ENCODE measurements around the gene TMEM158. TPM values are rescaled to one million over a fixed set of nuclear protein-coding genes. Genes with fewer than 3 reads are reported as not detected.

Gene TMEM158
- polyA plus RNA-seq, 1 donor (not counting 4 experiments of a cell fraction or from before 2014, with no cell fraction given) = 2.0 TPM

DNA sequence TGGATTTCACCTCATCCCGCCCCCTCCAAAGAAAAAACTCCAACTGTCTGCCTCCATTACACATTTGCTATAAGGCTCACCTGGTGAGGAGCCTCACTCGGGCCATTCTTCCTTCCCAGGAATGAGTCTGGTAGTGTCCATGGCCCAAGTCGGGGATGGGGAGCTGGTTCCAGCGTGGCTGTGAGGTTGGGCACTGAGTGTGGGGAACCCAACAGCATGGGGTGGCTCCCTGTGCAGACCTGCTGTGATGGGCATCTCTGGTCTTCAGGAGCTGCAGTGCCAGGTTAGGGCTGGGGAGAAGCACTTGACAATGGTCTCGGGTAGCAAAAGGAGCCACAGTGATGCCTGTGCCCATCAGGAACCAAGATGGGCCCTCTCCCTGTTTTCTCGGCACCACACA, 39.2 kb downstream of the TMEM158 start:
- DNase-seq (ENCODE audit: low read depth, low spot score) (no peak), FAIRE-seq (no peak)
- peaks cover 23% of the 10 kb centered on the region for H3K4me1 ChIP-seq (ENCODE audit: control insufficient read depth, extremely low read depth, insufficient read depth, low read length)
- no peaks in the 10 kb centered on the region for H3K27me3 ChIP-seq (ENCODE audit: control insufficient read depth, extremely low read depth, insufficient read depth, low read length)
- no peaks in the 10 kb centered on the region for H4K20me1 ChIP-seq (ENCODE audit: control insufficient read depth, extremely low read depth, insufficient read depth, low read length)
- no peaks in the 10 kb centered on the region for H3K9me1 ChIP-seq (ENCODE audit: control insufficient read depth, extremely low read depth, insufficient read depth, low read length)
- no peak overlapping the region for H3K4me3 ChIP-seq (ENCODE audit: control insufficient read depth in 2 of 3, extremely low read depth in 1 of 3, insufficient read depth in 2 of 3, low read depth in 1 of 3, low read length in 3 of 3)
- TF ChIP-seq, protein P1, sequence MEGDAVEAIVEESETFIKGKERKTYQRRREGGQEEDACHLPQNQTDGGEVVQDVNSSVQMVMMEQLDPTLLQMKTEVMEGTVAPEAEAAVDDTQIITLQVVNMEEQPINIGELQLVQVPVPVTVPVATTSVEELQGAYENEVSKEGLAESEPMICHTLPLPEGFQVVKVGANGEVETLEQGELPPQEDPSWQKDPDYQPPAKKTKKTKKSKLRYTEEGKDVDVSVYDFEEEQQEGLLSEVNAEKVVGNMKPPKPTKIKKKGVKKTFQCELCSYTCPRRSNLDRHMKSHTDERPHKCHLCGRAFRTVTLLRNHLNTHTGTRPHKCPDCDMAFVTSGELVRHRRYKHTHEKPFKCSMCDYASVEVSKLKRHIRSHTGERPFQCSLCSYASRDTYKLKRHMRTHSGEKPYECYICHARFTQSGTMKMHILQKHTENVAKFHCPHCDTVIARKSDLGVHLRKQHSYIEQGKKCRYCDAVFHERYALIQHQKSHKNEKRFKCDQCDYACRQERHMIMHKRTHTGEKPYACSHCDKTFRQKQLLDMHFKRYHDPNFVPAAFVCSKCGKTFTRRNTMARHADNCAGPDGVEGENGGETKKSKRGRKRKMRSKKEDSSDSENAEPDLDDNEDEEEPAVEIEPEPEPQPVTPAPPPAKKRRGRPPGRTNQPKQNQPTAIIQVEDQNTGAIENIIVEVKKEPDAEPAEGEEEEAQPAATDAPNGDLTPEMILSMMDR (optimal IDR thresholded peaks at IDR 0.05 in 1 of 3, IDR thresholded peaks at IDR 0.05 in 1 of 3, conservative IDR thresholded peaks at IDR 0.05 in 1 of 3; ENCODE audit: extremely low read depth in 1 of 3, insufficient read depth in 2 of 3, low read length in 3 of 3) = no peak
- no peak for TF ChIP-seq EZH2 (IDR thresholded peaks at IDR 0.05; ENCODE audit: low read length)
- no peaks in the 10 kb centered on the region for H3K79me2 ChIP-seq (ENCODE audit: control insufficient read depth, insufficient read depth, low read length)
- no peak overlapping the region for H2AFZ ChIP-seq (ENCODE audit: control insufficient read depth, low read length)
- no peaks in the 10 kb centered on the region for H3K36me3 ChIP-seq (ENCODE audit: control insufficient read depth in 2 of 2, extremely low read depth in 1 of 2, insufficient read depth in 2 of 2, low read length in 2 of 2)
- dilution Hi-C loops (cut with MboI; ENCODE audit: extremely low pct_ligation_motif_present, low sequenced_read_pairs) = no loop called here
- no peaks in the 10 kb centered on the region for H3K9me3 ChIP-seq (ENCODE audit: control insufficient read depth, low read depth, low read length)
- no peak overlapping the region for H3K4me2 ChIP-seq (ENCODE audit: control insufficient read depth, extremely low read depth, insufficient read depth, low read depth, low read length)
- H3K9ac ChIP-seq (ENCODE audit: control insufficient read depth, extremely low read depth, insufficient read depth, low read length) = no peak overlapping the region
- H3K27ac ChIP-seq (ENCODE audit: control insufficient read depth, insufficient read depth, low read length) = no peak overlapping the region

DNA sequence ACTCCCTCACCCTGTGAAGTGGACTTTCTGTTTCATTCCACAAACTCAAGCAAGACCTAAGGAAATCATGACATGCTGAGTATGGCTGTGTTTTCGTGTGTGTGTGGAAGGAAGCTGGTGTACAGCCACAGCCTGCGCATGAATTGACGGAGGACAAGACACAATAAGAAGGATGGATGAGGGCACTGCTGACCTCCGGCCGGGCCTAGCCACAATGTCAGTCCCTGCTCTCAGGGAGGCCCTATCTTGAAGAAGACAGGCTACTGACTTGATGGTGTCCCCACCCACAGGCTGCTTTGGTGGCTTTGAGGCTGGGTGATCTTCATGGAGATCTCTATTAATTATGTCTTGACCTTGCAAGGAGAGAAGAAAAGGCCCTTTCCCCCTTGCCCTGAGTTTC, 40.6 kb downstream of the TMEM158 start:
- Histone ChIP-seq H2AFZ (ENCODE audit: control insufficient read depth, low read length) (no peak overlapping the region), H3K27me3 (ENCODE audit: control insufficient read depth, extremely low read depth, insufficient read depth, low read length) (no peaks in the 10 kb centered on the region), H3K9me1 (ENCODE audit: control insufficient read depth, extremely low read depth, insufficient read depth, low read length) (no peaks in the 10 kb centered on the region), H3K4me1 (ENCODE audit: control insufficient read depth, extremely low read depth, insufficient read depth, low read length) (peaks cover 23% of the 10 kb centered on the region), H3K9me3 (ENCODE audit: control insufficient read depth, low read depth, low read length) (no peaks in the 10 kb centered on the region), H3K4me3 (ENCODE audit: control insufficient read depth in 2 of 3, extremely low read depth in 1 of 3, insufficient read depth in 2 of 3, low read depth in 1 of 3, low read length in 3 of 3) (no peak overlapping the region), H3K79me2 (ENCODE audit: control insufficient read depth, insufficient read depth, low read length) (no peaks in the 10 kb centered on the region), H3K4me2 (ENCODE audit: control insufficient read depth, extremely low read depth, insufficient read depth, low read depth, low read length) (no peak overlapping the region), H3K36me3 (ENCODE audit: control insufficient read depth in 2 of 2, extremely low read depth in 1 of 2, insufficient read depth in 2 of 2, low read length in 2 of 2) (no peaks in the 10 kb centered on the region), H3K27ac (ENCODE audit: control insufficient read depth, insufficient read depth, low read length) (no peak overlapping the region), H4K20me1 (ENCODE audit: control insufficient read depth, extremely low read depth, insufficient read depth, low read length) (no peaks in the 10 kb centered on the region), H3K9ac (ENCODE audit: control insufficient read depth, extremely low read depth, insufficient read depth, low read length) (no peak overlapping the region)
- dilution Hi-C loops (cut with MboI; ENCODE audit: extremely low pct_ligation_motif_present, low sequenced_read_pairs) = no loop called here
- no peak for FAIRE-seq
- DNase-seq (ENCODE audit: low read depth, low spot score) = no peak
- TF ChIP-seq, protein P1 (optimal IDR thresholded peaks at IDR 0.05 in 1 of 3, IDR thresholded peaks at IDR 0.05 in 1 of 3, conservative IDR thresholded peaks at IDR 0.05 in 1 of 3; ENCODE audit: extremely low read depth in 1 of 3, insufficient read depth in 2 of 3, low read length in 3 of 3) = no peak
- no peak for TF ChIP-seq EZH2 (IDR thresholded peaks at IDR 0.05; ENCODE audit: low read length)
